Activated CD8-positive, alpha-beta memory T cell treated with anti-CD3 and anti-CD28 coated beads for 1 hour (primary cell): ENCODE results near the gene MEX3C.

Source experiments
- DNase-seq, 2 donors: peaks; one replicate each; pipeline ENCODE4 v3.0.0-alpha.2; 2020; ENCODE audit warnings: low read depth in 1 of 2; ENCODE audit errors: extremely low read depth in 1 of 2

Gene MEX3C

GRCh38 chr18:51157215-51157614 lies 40.3 kb downstream of the MEX3C start:
- DNase-seq = no peak

GRCh38 chr18:51154431-51155063 lies 42.9 kb downstream of the MEX3C start:
- no peak for DNase-seq

GRCh38 chr18:51153659-51154371 lies 43.7 kb downstream of the MEX3C start:
- peak in 1 of 2 donors; percentile 35 for DNase-seq

GRCh38 chr18:51151568-51152511 lies 45.6 kb downstream of the MEX3C start:
- peak; percentile 51 to 52 for DNase-seq

- DNase-seq = no peak
Measured at GRCh38 chr18:51151185-51151567, 46.3 kb downstream of the MEX3C start.

- no peak for DNase-seq
Measured at GRCh38 chr18:51150113-51150700, 47.3 kb downstream of the MEX3C start.

GRCh38 chr18:51149670-51150069 lies 47.8 kb downstream of the MEX3C start:
- DNase-seq = no peak

- no peak for DNase-seq
Measured at GRCh38 chr18:51146909-51147308, 50.6 kb downstream of the MEX3C start.

- DNase-seq = no peak
Measured at GRCh38 chr18:51138936-51139335, 58.5 kb downstream of the MEX3C start.

GRCh38 chr18:51137891-51138290 lies 59.6 kb downstream of the MEX3C start:
- DNase-seq = no peak

GRCh38 chr18:51137026-51137729 lies 60.3 kb downstream of the MEX3C start:
- no peak for DNase-seq

GRCh38 chr18:51135795-51136194 lies 61.7 kb downstream of the MEX3C start:
- no peak for DNase-seq

GRCh38 chr18:51135364-51135763 lies 62.1 kb downstream of the MEX3C start:
- no peak for DNase-seq

- no peak for DNase-seq
Measured at GRCh38 chr18:51134721-51135120, 62.8 kb downstream of the MEX3C start.

GRCh38 chr18:51133580-51134160 lies 63.8 kb downstream of the MEX3C start:
- no peak for DNase-seq

GRCh38 chr18:51132256-51132935 lies 65.1 kb downstream of the MEX3C start:
- DNase-seq = no peak

GRCh38 chr18:51128533-51128932 lies 68.9 kb downstream of the MEX3C start:
- no peak for DNase-seq

- no peak for DNase-seq
Measured at GRCh38 chr18:51127664-51128063, 69.8 kb downstream of the MEX3C start.

- no peak for DNase-seq
Measured at GRCh38 chr18:51125976-51126375, 71.5 kb downstream of the MEX3C start.
